BLaER1 (cell line): Measurements from ENCODE around the gene CDH2.

Source experiments
- H3K27ac ChIP-seq: shearing (Covaris generic); formaldehyde crosslinking; 2 replicates; pipeline ENCODE4 v1.8.1; 2022
- H3K27me3 ChIP-seq: shearing (Covaris generic); formaldehyde crosslinking; 2 replicates; pipeline ENCODE4 v1.8.1; 2022
- H3K36me3 ChIP-seq: shearing (Covaris generic); formaldehyde crosslinking; 2 replicates; pipeline ENCODE4 v1.8.1; 2022
- H3K4me1 ChIP-seq: shearing (Covaris generic); formaldehyde crosslinking; 2 replicates; pipeline ENCODE4 v1.8.1; 2022
- H3K4me2 ChIP-seq: shearing (Covaris generic); formaldehyde crosslinking; 2 replicates; pipeline ENCODE4 v1.8.1; 2022
- H3K4me3 ChIP-seq: shearing (Covaris generic); formaldehyde crosslinking; 2 replicates; pipeline ENCODE4 v1.8.1; 2022
- H3K9ac ChIP-seq: shearing (Covaris generic); formaldehyde crosslinking; 2 replicates; pipeline ENCODE4 v1.8.1; 2022
- H3K9me3 ChIP-seq: shearing (Covaris generic); formaldehyde crosslinking; 2 replicates; pipeline ENCODE4 v1.8.1; 2022
- H4K20me1 ChIP-seq: shearing (Covaris generic); formaldehyde crosslinking; 2 replicates; pipeline ENCODE4 v1.8.1; 2022
- Cebpa-rat ChIP-seq: shearing (Covaris generic); IDR thresholded peaks from 2 replicates; pipeline ENCODE4 v1.8.1; 2022

Gene CDH2

GRCh38 chr18:28176948-28177827 lies at the start of gene CDH2:
TSS of gene CDH2 (minus strand) at chr18:28177130. CDS start at chr18:28177022, 108 bp downstream.
- peak within 1 kb of the TSS; percentile 79 for H3K9ac ChIP-seq
- peak within 1 kb of the TSS; percentile 77 for H3K27ac ChIP-seq
- peak within 1 kb of the TSS; percentile 75 for H3K4me3 ChIP-seq
- H3K36me3 ChIP-seq = no peaks in the 10 kb centered on the region
- no peaks in the 10 kb centered on the region for H3K27me3 ChIP-seq
- TF ChIP-seq Cebpa-rat = no peak
- H3K4me1 ChIP-seq = 0 out of 2 replicates have a peak, but pooled peaks cover 4% of the 10 kb centered on the region
- H3K9me3 ChIP-seq = peaks cover 31% of the 10 kb centered on the region
- peak within 1 kb of the TSS; percentile 85 for H3K4me2 ChIP-seq
- peaks cover 36% of the 10 kb centered on the region for H4K20me1 ChIP-seq

GRCh38 chr18:28212060-28212459 lies 35.1 kb upstream of the CDH2 start:
- no peak overlapping the region for H3K9ac ChIP-seq
- H3K9me3 ChIP-seq = no peaks in the 10 kb centered on the region
- no peaks in the 10 kb centered on the region for H3K4me1 ChIP-seq
- H4K20me1 ChIP-seq = no peaks in the 10 kb centered on the region
- no peak overlapping the region for H3K4me2 ChIP-seq
- no peak overlapping the region for H3K4me3 ChIP-seq
- TF ChIP-seq Cebpa-rat = no peak
- no peaks in the 10 kb centered on the region for H3K36me3 ChIP-seq
- no peak overlapping the region for H3K27ac ChIP-seq
- H3K27me3 ChIP-seq = no peaks in the 10 kb centered on the region

- H3K9ac ChIP-seq = no peak overlapping the region
- no peak overlapping the region for H3K27ac ChIP-seq
- H3K9me3 ChIP-seq = no peaks in the 10 kb centered on the region
- TF ChIP-seq Cebpa-rat = no peak
- no peaks in the 10 kb centered on the region for H3K36me3 ChIP-seq
- H3K4me3 ChIP-seq = no peak overlapping the region
- no peak overlapping the region for H3K4me2 ChIP-seq
- no peaks in the 10 kb centered on the region for H4K20me1 ChIP-seq
- no peaks in the 10 kb centered on the region for H3K27me3 ChIP-seq
- H3K4me1 ChIP-seq = no peaks in the 10 kb centered on the region
These were observed 31.9 kb upstream of the CDH2 start for GRCh38 chr18:28208712-28209265.

GRCh38 chr18:28208268-28208667 lies 31.3 kb upstream of the CDH2 start:
- no peak for TF ChIP-seq Cebpa-rat
- Histone ChIP-seq H3K4me3 (no peak overlapping the region), H3K9me3 (no peaks in the 10 kb centered on the region), H4K20me1 (no peaks in the 10 kb centered on the region), H3K27me3 (no peaks in the 10 kb centered on the region), H3K36me3 (no peaks in the 10 kb centered on the region), H3K27ac (no peak overlapping the region), H3K4me2 (no peak overlapping the region), H3K9ac (no peak overlapping the region), H3K4me1 (no peaks in the 10 kb centered on the region)

- no peak for TF ChIP-seq Cebpa-rat
- Histone ChIP-seq H3K27ac (no peak overlapping the region), H3K9ac (no peak overlapping the region), H3K4me1 (peaks cover 11% of the 10 kb centered on the region), H4K20me1 (no peaks in the 10 kb centered on the region), H3K27me3 (no peaks in the 10 kb centered on the region), H3K4me3 (no peak overlapping the region), H3K9me3 (no peaks in the 10 kb centered on the region), H3K4me2 (no peak overlapping the region), H3K36me3 (no peaks in the 10 kb centered on the region)
These were observed 27.2 kb upstream of the CDH2 start for GRCh38 chr18:28204154-28204553.

GRCh38 chr18:28201056-28201455 lies 24.1 kb upstream of the CDH2 start:
- Histone ChIP-seq H3K4me3 (no peak overlapping the region), H3K4me1 (peaks cover 11% of the 10 kb centered on the region), H4K20me1 (no peaks in the 10 kb centered on the region), H3K4me2 (peak overlapping the region; percentile 43), H3K9ac (no peak overlapping the region), H3K27me3 (no peaks in the 10 kb centered on the region), H3K9me3 (no peaks in the 10 kb centered on the region), H3K27ac (no peak overlapping the region), H3K36me3 (no peaks in the 10 kb centered on the region)
- TF ChIP-seq Cebpa-rat = no peak

GRCh38 chr18:28198620-28199019 lies 21.7 kb upstream of the CDH2 start:
- no peaks in the 10 kb centered on the region for H3K9me3 ChIP-seq
- no peak overlapping the region for H3K27ac ChIP-seq
- no peaks in the 10 kb centered on the region for H3K36me3 ChIP-seq
- H3K4me2 ChIP-seq = no peak overlapping the region
- H3K27me3 ChIP-seq = no peaks in the 10 kb centered on the region
- no peak overlapping the region for H3K9ac ChIP-seq
- H4K20me1 ChIP-seq = no peaks in the 10 kb centered on the region
- no peak overlapping the region for H3K4me3 ChIP-seq
- TF ChIP-seq Cebpa-rat = no peak
- H3K4me1 ChIP-seq = peaks cover 11% of the 10 kb centered on the region

- H4K20me1 ChIP-seq = no peaks in the 10 kb centered on the region
- TF ChIP-seq Cebpa-rat = no peak
- no peak overlapping the region for H3K4me3 ChIP-seq
- H3K4me1 ChIP-seq = no peaks in the 10 kb centered on the region
- no peaks in the 10 kb centered on the region for H3K27me3 ChIP-seq
- H3K4me2 ChIP-seq = no peak overlapping the region
- H3K27ac ChIP-seq = no peak overlapping the region
- H3K9ac ChIP-seq = no peak overlapping the region
- no peaks in the 10 kb centered on the region for H3K36me3 ChIP-seq
- H3K9me3 ChIP-seq = no peaks in the 10 kb centered on the region
These were observed 16.3 kb upstream of the CDH2 start for GRCh38 chr18:28193177-28193778.

GRCh38 chr18:28189400-28190239 lies 12.7 kb upstream of the CDH2 start:
- no peaks in the 10 kb centered on the region for H3K4me1 ChIP-seq
- H3K9ac ChIP-seq = no peak overlapping the region
- no peaks in the 10 kb centered on the region for H3K36me3 ChIP-seq
- no peaks in the 10 kb centered on the region for H3K27me3 ChIP-seq
- no peak overlapping the region for H3K4me3 ChIP-seq
- no peak overlapping the region for H3K27ac ChIP-seq
- H3K9me3 ChIP-seq = no peaks in the 10 kb centered on the region
- TF ChIP-seq Cebpa-rat = no peak
- H4K20me1 ChIP-seq = no peaks in the 10 kb centered on the region
- no peak overlapping the region for H3K4me2 ChIP-seq
